Measurements from ENCODE around the gene RAD21L1.

DNA sequence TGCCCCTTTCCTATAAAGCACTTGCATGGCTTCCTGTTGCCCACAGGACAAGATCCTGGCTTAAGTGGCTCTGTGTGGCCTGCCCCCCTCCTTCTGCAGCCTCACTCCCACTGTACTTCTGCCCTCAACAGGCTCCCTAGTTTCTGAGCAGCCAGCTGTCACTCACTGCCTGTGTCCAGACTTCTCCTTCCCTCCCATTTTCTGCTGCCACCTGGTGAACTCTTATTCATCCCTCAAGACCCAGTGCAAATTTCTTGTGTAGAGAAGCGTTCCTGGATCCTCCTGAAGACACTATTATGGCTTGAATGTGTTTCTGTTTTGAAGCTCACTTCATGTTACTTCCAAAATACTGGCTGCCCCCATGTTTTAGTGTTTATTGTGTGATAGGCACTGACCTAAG lies 66.8 kb downstream of the RAD21L1 start:
- TF ChIP-seq MYC (IDR thresholded peaks at IDR 0.05; ENCODE audit: borderline replicate concordance, low read length) = no peak
- no peak for TF ChIP-seq ZC3H11A (IDR thresholded peaks at IDR 0.05)
- TF ChIP-seq FOSL2 (IDR thresholded peaks at IDR 0.05) = no peak
- no peak for TF ChIP-seq FOSL2 (CRISPR knock-in tag; IDR thresholded peaks at IDR 0.05)
- TF ChIP-seq, protein P1, sequence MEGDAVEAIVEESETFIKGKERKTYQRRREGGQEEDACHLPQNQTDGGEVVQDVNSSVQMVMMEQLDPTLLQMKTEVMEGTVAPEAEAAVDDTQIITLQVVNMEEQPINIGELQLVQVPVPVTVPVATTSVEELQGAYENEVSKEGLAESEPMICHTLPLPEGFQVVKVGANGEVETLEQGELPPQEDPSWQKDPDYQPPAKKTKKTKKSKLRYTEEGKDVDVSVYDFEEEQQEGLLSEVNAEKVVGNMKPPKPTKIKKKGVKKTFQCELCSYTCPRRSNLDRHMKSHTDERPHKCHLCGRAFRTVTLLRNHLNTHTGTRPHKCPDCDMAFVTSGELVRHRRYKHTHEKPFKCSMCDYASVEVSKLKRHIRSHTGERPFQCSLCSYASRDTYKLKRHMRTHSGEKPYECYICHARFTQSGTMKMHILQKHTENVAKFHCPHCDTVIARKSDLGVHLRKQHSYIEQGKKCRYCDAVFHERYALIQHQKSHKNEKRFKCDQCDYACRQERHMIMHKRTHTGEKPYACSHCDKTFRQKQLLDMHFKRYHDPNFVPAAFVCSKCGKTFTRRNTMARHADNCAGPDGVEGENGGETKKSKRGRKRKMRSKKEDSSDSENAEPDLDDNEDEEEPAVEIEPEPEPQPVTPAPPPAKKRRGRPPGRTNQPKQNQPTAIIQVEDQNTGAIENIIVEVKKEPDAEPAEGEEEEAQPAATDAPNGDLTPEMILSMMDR (IDR thresholded peaks at IDR 0.05) = no peak
- TF ChIP-seq NPAS2 (CRISPR knock-in tag; IDR thresholded peaks at IDR 0.05; ENCODE audit: borderline replicate concordance) = no peak
- TF ChIP-seq SMC3 (IDR thresholded peaks at IDR 0.05) = no peak
- no peak for TF ChIP-seq ESRRA (IDR thresholded peaks at IDR 0.05; ENCODE audit: borderline replicate concordance, low read length)
- TF ChIP-seq POLR2A (IDR thresholded peaks at IDR 0.05; ENCODE audit: low read length) = no peak
- TF ChIP-seq KDM1A (IDR thresholded peaks at IDR 0.05; ENCODE audit: low read depth) = no peak
- no peak for TF ChIP-seq RAD21 (conservative IDR thresholded peaks at IDR 0.05 in 1 of 2, IDR thresholded peaks at IDR 0.05 in 1 of 2)
- TF ChIP-seq CHD2 (IDR thresholded peaks at IDR 0.05; ENCODE audit: low read length, partially characterized antibody) = no peak
